ENCODE measurements around the gene VGLL2.

VGLL2 gene

GRCh38 chr6:117306227-117306790, 41.0 kb downstream of the VGLL2 start:
- no peak for TF ChIP-seq ZFX (IDR thresholded peaks at IDR 0.05)
- TF ChIP-seq CTCF (conservative IDR thresholded peaks at IDR 0.05) = no peak
- no peak overlapping the region for H3K27ac ChIP-seq

- TF ChIP-seq ZFX (IDR thresholded peaks at IDR 0.05) = no peak
- TF ChIP-seq CTCF (conservative IDR thresholded peaks at IDR 0.05) = no peak
These were observed 42.3 kb downstream of the VGLL2 start for GRCh38 chr6:117307655-117308054.

DNA sequence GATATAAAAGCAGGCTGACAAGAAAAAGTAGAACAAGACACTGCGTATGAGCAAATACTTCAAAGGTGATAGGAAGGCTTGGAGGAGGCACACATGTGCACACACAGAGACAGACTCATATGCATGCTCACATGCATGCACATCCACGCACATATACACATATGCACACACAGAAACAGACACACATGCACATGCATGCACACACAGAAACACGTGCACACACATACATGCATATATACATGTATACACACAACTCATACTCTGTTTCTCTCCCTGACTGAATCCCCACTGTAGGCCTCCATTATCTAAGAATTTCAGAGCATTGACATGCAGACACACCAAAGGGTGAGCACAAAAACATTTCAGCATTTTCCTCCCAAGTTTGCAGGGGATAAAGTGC, 43.7 kb downstream of the VGLL2 start:
- TF ChIP-seq CTCF (conservative IDR thresholded peaks at IDR 0.05) = no peak
- no peak for TF ChIP-seq ZFX (IDR thresholded peaks at IDR 0.05)
- H3K27ac ChIP-seq = no peak overlapping the region

More at GRCh38 chr6:117307655-117308054, 42.3 kb downstream of the VGLL2 start:
- no peak overlapping the region for H3K27ac ChIP-seq

DNA sequence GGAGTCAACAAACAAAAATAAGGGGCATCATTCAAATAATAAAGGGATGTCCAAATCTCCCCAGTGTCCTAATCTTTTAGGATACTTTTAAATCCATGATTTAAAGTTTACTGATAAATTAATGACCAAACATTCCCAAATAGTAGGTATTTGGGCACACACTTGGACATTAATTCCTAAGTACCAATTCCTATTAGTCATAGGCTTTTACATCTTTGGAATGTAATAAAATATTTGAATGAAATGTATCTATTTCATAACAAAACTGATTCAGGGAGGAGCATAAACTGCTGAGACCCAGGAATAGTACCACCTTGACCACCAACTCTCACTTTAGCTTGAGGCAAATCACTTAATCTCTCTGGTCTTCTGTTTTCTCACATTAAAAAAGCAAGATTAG, 44.3 kb downstream of the VGLL2 start:
- TF ChIP-seq ZFX (IDR thresholded peaks at IDR 0.05) (no peak), CTCF (conservative IDR thresholded peaks at IDR 0.05) (no peak)
- H3K27ac ChIP-seq = no peak overlapping the region

DNA sequence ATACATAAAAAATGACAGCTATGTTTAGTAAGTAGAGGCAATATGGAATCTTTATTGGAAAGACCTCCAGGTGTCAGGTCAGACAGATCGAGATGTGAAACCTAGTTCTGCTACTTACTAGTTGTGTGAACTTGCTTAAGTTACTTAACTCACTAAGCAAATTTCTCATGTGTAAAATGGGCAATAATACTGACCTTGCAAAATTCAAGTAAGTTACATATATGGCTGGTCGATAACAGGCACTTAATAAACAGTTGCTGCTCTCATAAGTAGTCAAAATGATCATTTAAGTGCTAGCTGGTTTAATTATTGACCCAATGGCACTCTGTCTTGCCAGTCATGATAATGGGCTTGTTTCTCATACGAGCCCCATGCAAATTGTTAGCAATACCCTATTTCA, 46.0 kb downstream of the VGLL2 start:
- TF ChIP-seq ZFX (IDR thresholded peaks at IDR 0.05) (no peak), CTCF (conservative IDR thresholded peaks at IDR 0.05) (no peak)
- no peak overlapping the region for H3K27ac ChIP-seq

DNA sequence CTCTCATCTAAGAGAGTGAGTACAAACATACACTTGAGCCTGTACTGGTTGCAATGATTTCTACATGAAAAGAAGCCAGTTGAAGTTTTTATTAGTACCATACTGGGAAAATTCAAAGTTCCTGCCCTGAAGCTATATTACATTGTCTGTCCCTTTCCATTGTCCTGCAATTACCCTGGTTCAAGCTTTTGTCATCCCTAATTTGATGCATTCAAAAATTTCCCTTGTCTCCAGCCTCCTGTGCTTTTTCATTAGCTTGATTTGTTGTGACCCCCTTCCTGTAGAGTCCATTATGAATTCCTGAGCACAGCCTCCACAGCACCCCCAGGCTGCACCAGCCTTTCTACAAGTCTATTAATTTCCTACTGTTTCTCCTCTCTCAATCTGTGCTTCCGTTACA, 46.4 kb downstream of the VGLL2 start:
- no peak overlapping the region for H3K27ac ChIP-seq
- no peak for TF ChIP-seq CTCF (conservative IDR thresholded peaks at IDR 0.05)
- no peak for TF ChIP-seq ZFX (IDR thresholded peaks at IDR 0.05)

- no peak overlapping the region for H3K27ac ChIP-seq
- peak; percentile 62 for TF ChIP-seq CTCF (conservative IDR thresholded peaks at IDR 0.05)
- TF ChIP-seq ZFX (IDR thresholded peaks at IDR 0.05) = no peak
These were observed 51.9 kb downstream of the VGLL2 start for GRCh38 chr6:117317261-117317660.
